OCI-LY7 (cell line): Measurements from ENCODE around the gene PDK2. TPM values are rescaled to one million over a fixed set of nuclear protein-coding genes. Genes with fewer than 3 reads are reported as not detected.

Experiments used
- BruUV-seq: library from RNA; stranded (reverse); fragments of 400-500 nt; replicated peaks from 2 replicates; lab custom pipeline; 2021; lab: Mats Ljungman, UMichigan
- CTCF ChIA-PET: fragments of 300-600 bp; sonication (Branson Sonifier 250); formaldehyde crosslinking; loops from one replicate; lab custom pipeline; 2022; ENCODE audit warnings: antibody characterized with exemption; ENCODE audit not compliant: unreplicated experiment; lab: Charles Lee
- POLR2A ChIA-PET: fragments of 300-600 bp; sonication (Branson Sonifier 250); formaldehyde crosslinking; loops from one replicate; lab custom pipeline; 2022; ENCODE audit warnings: antibody characterized with exemption; lab: Charles Lee
- DNase-seq: peaks from one replicate; pipeline ENCODE4 v3.0.0-alpha.2; 2015; ENCODE audit warnings: low spot score
- H2AFZ ChIP-seq: fragments of 200-600 bp; sonication (generic), shearing (Covaris generic); 2 replicates; pipeline ENCODE4 v1.6.1; 2014; ENCODE audit warnings: mild to moderate bottlenecking, antibody characterized with exemption, low read length, moderate library complexity
- H3K27ac ChIP-seq: fragments of 200-600 bp; sonication (generic); 2 replicates; pipeline ENCODE4 v1.5.1; 2014; ENCODE audit warnings: mixed run types, low read depth, mild to moderate bottlenecking, moderate library complexity, low read length, inconsistent platforms; ENCODE audit not compliant: poor library complexity, severe bottlenecking
- H3K36me3 ChIP-seq: fragments of 200-600 bp; sonication (generic); 2 replicates; pipeline ENCODE4 v1.6.1; 2014; ENCODE audit warnings: mild to moderate bottlenecking, antibody characterized with exemption, low read length, moderate library complexity, mixed read lengths; ENCODE audit not compliant: insufficient read depth
- H3K4me1 ChIP-seq: fragments of 200-600 bp; sonication (generic); 2 replicates; pipeline ENCODE4 v1.5.1; 2014; ENCODE audit warnings: mild to moderate bottlenecking, low read length; ENCODE audit not compliant: insufficient read depth, poor library complexity, severe bottlenecking
- H3K4me2 ChIP-seq: fragments of 200-600 bp; sonication (generic); 2 replicates; pipeline ENCODE4 v1.6.1; 2014; ENCODE audit warnings: mild to moderate bottlenecking, low read length
- H3K4me3 ChIP-seq: fragments of 200-600 bp; sonication (generic); 2 replicates; pipeline ENCODE4 v1.5.1; 2014; ENCODE audit warnings: mild to moderate bottlenecking, low read depth, low read length; ENCODE audit not compliant: poor library complexity, severe bottlenecking
- H3K79me2 ChIP-seq: fragments of 200-600 bp; sonication (generic); 2 replicates; pipeline ENCODE4 v1.6.1; 2016; ENCODE audit warnings: low read depth, mild to moderate bottlenecking, low read length, moderate library complexity, mixed read lengths; ENCODE audit not compliant: insufficient read depth
- H3K9me2 ChIP-seq: fragments of 200-600 bp; sonication (generic); 2 replicates; pipeline ENCODE4 v1.6.1; 2016; ENCODE audit warnings: mild to moderate bottlenecking, low read length, mixed read lengths; ENCODE audit not compliant: insufficient read depth
- H3K9me3 ChIP-seq: fragments of 200-600 bp; sonication (generic); 2 replicates; pipeline ENCODE4 v1.6.1; 2014; ENCODE audit warnings: mild to moderate bottlenecking, mixed run types, low read length, mixed read lengths
- H4K20me1 ChIP-seq: fragments of 200-600 bp; sonication (generic); 2 replicates; pipeline ENCODE4 v1.6.1; 2014; ENCODE audit warnings: mild to moderate bottlenecking, antibody characterized with exemption, low read length, moderate library complexity, mixed read lengths; ENCODE audit not compliant: insufficient read depth
- CTCF ChIP-seq: fragments of 200-600 bp; sonication (generic); conservative IDR thresholded peaks from 2 replicates; pipeline ENCODE4 v1.5.1; 2014; ENCODE audit warnings: mild to moderate bottlenecking, antibody characterized with exemption, low read length, moderate library complexity, mixed read lengths
- EZH2phosphoT487 ChIP-seq: fragments of 200-600 bp; sonication (generic); IDR thresholded peaks from 2 replicates; pipeline ENCODE4 v1.6.1; 2018; ENCODE audit warnings: low read depth, borderline replicate concordance, mild to moderate bottlenecking, mixed run types, antibody characterized with exemption, low read length, moderate library complexity, mixed read lengths
- intact Hi-C: fragments of 100-400 bp; cut with micrococcal nuclease; formaldehyde crosslinking; loops from one replicate; pipeline ENCODE4 v1.10.0; 2022; ENCODE audit not compliant: unreplicated experiment
- total RNA-seq, 2 experiments: library from RNA; depleted of rRNA in 1 of 2; stranded (reverse); fragments of >200 nt in 1 of 2; shearing (Covaris generic) in 1 of 2; gene quantifications; 2 replicates each; pipeline ENCODE4 v1.2.3, GENCODE V29; 2014 to 2022

Gene PDK2
- total RNA-seq, 2 experiments from 2014 or later: 21.8 to 27.7 TPM

- intact Hi-C loops: no loop called here
- Histone ChIP-seq H3K27ac (no peak overlapping the region), H3K79me2 (no peaks in the 10 kb centered on the region), H3K36me3 (no peaks in the 10 kb centered on the region), H2AFZ (no peak overlapping the region), H3K9me3 (no peaks in the 10 kb centered on the region), H4K20me1 (no peaks in the 10 kb centered on the region), H3K9me2 (no peaks in the 10 kb centered on the region), H3K4me3 (no peak overlapping the region), H3K4me2 (no peak overlapping the region), H3K4me1 (peaks cover 6% of the 10 kb centered on the region)
- BruUV-seq: no TSS peak
- no peak for TF ChIP-seq EZH2phosphoT487
- TF ChIP-seq CTCF: no peak
- CTCF ChIA-PET: no interaction called here
- POLR2A ChIA-PET: no interaction called here
- no peak for DNase-seq
These were observed 5.8 kb downstream of the PDK2 start for GRCh38 chr17:50100921-50101345.

GRCh38 chr17:50101346-50102163, 6.4 kb downstream of the PDK2 start:
- no TSS peak for BruUV-seq
- no peak overlapping the region for H3K4me3 ChIP-seq
- H3K27ac ChIP-seq: no peak overlapping the region
- no peak overlapping the region for H2AFZ ChIP-seq
- ChIA-PET POLR2A (no interaction called here), CTCF (no interaction called here)
- no peaks in the 10 kb centered on the region for H3K9me3 ChIP-seq
- no peak overlapping the region for H3K4me2 ChIP-seq
- H3K36me3 ChIP-seq: no peaks in the 10 kb centered on the region
- no peaks in the 10 kb centered on the region for H3K9me2 ChIP-seq
- intact Hi-C loops: no loop called here
- DNase-seq: no peak
- no peak for TF ChIP-seq CTCF
- TF ChIP-seq EZH2phosphoT487: no peak
- no peaks in the 10 kb centered on the region for H4K20me1 ChIP-seq
- no peaks in the 10 kb centered on the region for H3K4me1 ChIP-seq
- H3K79me2 ChIP-seq: no peaks in the 10 kb centered on the region
